NK-92 (cell line): Measurements from ENCODE around the gene PROS1.
"Not testable (repeated sequence)": the region's sequence is repeated elsewhere in the genome, so short reads cannot be mapped to it uniquely, and the experiment has no call there.

ENCODE experiments used
- DNase-seq: peaks from one replicate; lab custom pipeline; 2025; ENCODE audit not compliant: unreplicated experiment; lab: John Stamatoyannopoulos, UW

The PROS1 gene

GRCh38 chr3:93878250-93879017 lies 95.3 kb downstream of the PROS1 start:
- not testable (repeated sequence) for DNase-seq

GRCh38 chr3:93877427-93877826 lies 96.3 kb downstream of the PROS1 start:
- not testable (repeated sequence) for DNase-seq

GRCh38 chr3:93873412-93873811 lies 100.3 kb downstream of the PROS1 start:
- DNase-seq = not testable (repeated sequence)

- DNase-seq = no peak
Measured at GRCh38 chr3:93867425-93867824, 106.3 kb downstream of the PROS1 start.

GRCh38 chr3:93861017-93861416 lies 112.7 kb downstream of the PROS1 start:
- DNase-seq = no peak

- no peak for DNase-seq
Measured at GRCh38 chr3:93855401-93855800, 118.3 kb downstream of the PROS1 start.

GRCh38 chr3:93852228-93852627 lies 121.5 kb downstream of the PROS1 start:
- DNase-seq = not testable (repeated sequence)

- no peak for DNase-seq
Measured at GRCh38 chr3:93843981-93844380, 129.7 kb downstream of the PROS1 start.

GRCh38 chr3:93839193-93839592 lies 134.5 kb downstream of the PROS1 start:
- DNase-seq = not testable (repeated sequence)
